Dendritic cell treated with granulocyte-macrophage colony-stimulating factor and Interleukin-4, amounts not matched to agents 40 ng/mL and 50 ng/mL, for 4 days (primary cell): ENCODE measurements around the gene TRAIP.

Experiments
- H3K27ac Mint-ChIP-seq: one replicate; pipeline ENCODE4 v1.8.0; 2022; ENCODE audit warnings: mild to moderate bottlenecking, mixed read lengths
- H3K27me3 Mint-ChIP-seq: one replicate; pipeline ENCODE4 v1.8.0; 2022; ENCODE audit warnings: mild to moderate bottlenecking, mixed read lengths
- H3K36me3 Mint-ChIP-seq: one replicate; pipeline ENCODE4 v1.8.0; 2022; ENCODE audit warnings: low read depth, mixed read lengths
- H3K4me1 Mint-ChIP-seq: one replicate; pipeline ENCODE4 v1.8.0; 2022; ENCODE audit warnings: low read depth, mixed read lengths
- H3K4me3 Mint-ChIP-seq: one replicate; pipeline ENCODE4 v1.8.0; 2022; ENCODE audit warnings: mild to moderate bottlenecking, moderate library complexity, mixed read lengths
- H3K9me3 Mint-ChIP-seq: one replicate; pipeline ENCODE4 v1.8.0; 2022; ENCODE audit warnings: mixed read lengths
- intact Hi-C: fragments of 100-400 bp; cut with micrococcal nuclease; formaldehyde crosslinking; loops from one replicate; pipeline ENCODE4 v1.15.0; 2022

Gene TRAIP

GRCh38 chr3:49799105-49799504, 57.3 kb downstream of the TRAIP start:
- no peak overlapping the region for H3K27ac Mint-ChIP-seq
- H3K4me1 Mint-ChIP-seq: peaks cover 22% of the 10 kb centered on the region
- H3K9me3 Mint-ChIP-seq: no peaks in the 10 kb centered on the region
- intact Hi-C loops: no loop called here
- peaks cover 22% of the 10 kb centered on the region for H3K27me3 Mint-ChIP-seq
- no peaks in the 10 kb centered on the region for H3K36me3 Mint-ChIP-seq
- H3K4me3 Mint-ChIP-seq: no peak overlapping the region

- no peak overlapping the region for H3K27ac Mint-ChIP-seq
- no peaks in the 10 kb centered on the region for H3K9me3 Mint-ChIP-seq
- intact Hi-C loops: no loop called here
- H3K27me3 Mint-ChIP-seq: peaks cover 1% of the 10 kb centered on the region
- no peak overlapping the region for H3K4me3 Mint-ChIP-seq
- H3K36me3 Mint-ChIP-seq: no peaks in the 10 kb centered on the region
- peaks cover 7% of the 10 kb centered on the region for H3K4me1 Mint-ChIP-seq
Observed at GRCh38 chr3:49794926-49795905, 61.1 kb downstream of the TRAIP start.

- Mint-ChIP-seq H3K4me1 (peaks cover 7% of the 10 kb centered on the region), H3K4me3 (no peak overlapping the region), H3K27ac (no peak overlapping the region), H3K36me3 (no peaks in the 10 kb centered on the region), H3K27me3 (peaks cover 5% of the 10 kb centered on the region), H3K9me3 (no peaks in the 10 kb centered on the region)
- intact Hi-C loops: no loop called here
Observed at GRCh38 chr3:49794431-49794830, 61.9 kb downstream of the TRAIP start.

- Mint-ChIP-seq H3K4me1 (peaks cover 7% of the 10 kb centered on the region), H3K4me3 (no peak overlapping the region), H3K27me3 (peaks cover 4% of the 10 kb centered on the region), H3K27ac (no peak overlapping the region), H3K9me3 (no peaks in the 10 kb centered on the region), H3K36me3 (no peaks in the 10 kb centered on the region)
- intact Hi-C loops: no loop called here
Observed at GRCh38 chr3:49793486-49794085, 62.8 kb downstream of the TRAIP start.

GRCh38 chr3:49792371-49793150, 63.8 kb downstream of the TRAIP start:
- Mint-ChIP-seq H3K36me3 (no peaks in the 10 kb centered on the region), H3K4me1 (peaks cover 7% of the 10 kb centered on the region), H3K27ac (no peak overlapping the region), H3K4me3 (no peak overlapping the region), H3K27me3 (peaks cover 4% of the 10 kb centered on the region), H3K9me3 (no peaks in the 10 kb centered on the region)
- intact Hi-C loops: no loop called here

GRCh38 chr3:49791571-49791970, 64.8 kb downstream of the TRAIP start:
- Mint-ChIP-seq H3K9me3 (no peaks in the 10 kb centered on the region), H3K27me3 (peaks cover 4% of the 10 kb centered on the region), H3K27ac (no peak overlapping the region), H3K36me3 (no peaks in the 10 kb centered on the region), H3K4me1 (peaks cover 9% of the 10 kb centered on the region), H3K4me3 (no peak overlapping the region)
- intact Hi-C loops: no loop called here

- peaks cover 9% of the 10 kb centered on the region for H3K4me1 Mint-ChIP-seq
- intact Hi-C loops: no loop called here
- H3K36me3 Mint-ChIP-seq: no peaks in the 10 kb centered on the region
- H3K9me3 Mint-ChIP-seq: no peaks in the 10 kb centered on the region
- H3K27me3 Mint-ChIP-seq: peaks cover 4% of the 10 kb centered on the region
- H3K4me3 Mint-ChIP-seq: no peak overlapping the region
- no peak overlapping the region for H3K27ac Mint-ChIP-seq
Observed at GRCh38 chr3:49790626-49791411, 65.5 kb downstream of the TRAIP start.

GRCh38 chr3:49788056-49788455, 68.3 kb downstream of the TRAIP start:
- H3K4me1 Mint-ChIP-seq: peaks cover 20% of the 10 kb centered on the region
- intact Hi-C loops: loop anchor here (10.0 kb wide), 1 partner anchor 63 kb away; the partner anchor contains the start of gene GMPPB
- H3K4me3 Mint-ChIP-seq: no peak overlapping the region
- H3K27ac Mint-ChIP-seq: no peak overlapping the region
- peaks cover 19% of the 10 kb centered on the region for H3K36me3 Mint-ChIP-seq
- H3K9me3 Mint-ChIP-seq: no peaks in the 10 kb centered on the region
- H3K27me3 Mint-ChIP-seq: peaks cover 4% of the 10 kb centered on the region

- peaks cover 20% of the 10 kb centered on the region for H3K4me1 Mint-ChIP-seq
- H3K9me3 Mint-ChIP-seq: no peaks in the 10 kb centered on the region
- H3K27ac Mint-ChIP-seq: peak overlapping the region; percentile 94
- peaks cover 4% of the 10 kb centered on the region for H3K27me3 Mint-ChIP-seq
- H3K36me3 Mint-ChIP-seq: peaks cover 24% of the 10 kb centered on the region
- intact Hi-C loops: loop anchor here (10.0 kb wide), 1 partner anchor 63 kb away; the partner anchor contains the start of gene GMPPB
- no peak overlapping the region for H3K4me3 Mint-ChIP-seq
Observed at GRCh38 chr3:49787536-49787935, 68.8 kb downstream of the TRAIP start.

GRCh38 chr3:49787182-49787464, 69.2 kb downstream of the TRAIP start:
- Mint-ChIP-seq H3K4me3 (peak overlapping the region; percentile 85), H3K4me1 (peaks cover 24% of the 10 kb centered on the region), H3K27ac (peak overlapping the region; percentile 94), H3K9me3 (no peaks in the 10 kb centered on the region), H3K27me3 (peaks cover 4% of the 10 kb centered on the region), H3K36me3 (peaks cover 28% of the 10 kb centered on the region)
- intact Hi-C loops: loop anchor here (10.0 kb wide), 1 partner anchor 62 kb away; the partner anchor contains the start of gene GMPPB

GRCh38 chr3:49786357-49787181, 69.8 kb downstream of the TRAIP start, which contains the start of gene IP6K1:
Gene IP6K1, minus strand, starts transcription at chr3:49786542. Its CDS starts 38,502 bp downstream, at chr3:49748040.
- intact Hi-C loops: loop anchor here (10.0 kb wide), 1 partner anchor 62 kb away; the partner anchor contains the start of gene GMPPB
- H3K4me1 Mint-ChIP-seq: peaks cover 25% of the 10 kb centered on the region

GRCh38 chr3:49785565-49786356, 70.6 kb downstream of the TRAIP start:
- Mint-ChIP-seq H3K4me1 (peaks cover 33% of the 10 kb centered on the region), H3K36me3 (peaks cover 38% of the 10 kb centered on the region), H3K27ac (peak overlapping the region; percentile 94), H3K27me3 (peaks cover 4% of the 10 kb centered on the region), H3K9me3 (no peaks in the 10 kb centered on the region), H3K4me3 (peak overlapping the region; percentile 85)
- intact Hi-C loops: loop anchor here (10.0 kb wide), 1 partner anchor 61 kb away; the partner anchor contains the start of gene GMPPB

More at GRCh38 chr3:49786357-49787181, 69.8 kb downstream of the TRAIP start, which contains the start of gene IP6K1:
- Mint-ChIP-seq H3K27ac (peak within 1 kb of the TSS; percentile 94), H3K27me3 (peaks cover 4% of the 10 kb centered on the region), H3K4me3 (peak within 1 kb of the TSS; percentile 85), H3K36me3 (peaks cover 30% of the 10 kb centered on the region), H3K9me3 (no peaks in the 10 kb centered on the region)
